ENCODE data around the gene SOX11. TPM values are rescaled to one million over a fixed set of nuclear protein-coding genes. Genes with fewer than 3 reads are reported as not detected.

Gene SOX11
- total and polyA plus RNA-seq, 2 experiments from 2014 or later: 3.0 to 20.7 TPM

DNA sequence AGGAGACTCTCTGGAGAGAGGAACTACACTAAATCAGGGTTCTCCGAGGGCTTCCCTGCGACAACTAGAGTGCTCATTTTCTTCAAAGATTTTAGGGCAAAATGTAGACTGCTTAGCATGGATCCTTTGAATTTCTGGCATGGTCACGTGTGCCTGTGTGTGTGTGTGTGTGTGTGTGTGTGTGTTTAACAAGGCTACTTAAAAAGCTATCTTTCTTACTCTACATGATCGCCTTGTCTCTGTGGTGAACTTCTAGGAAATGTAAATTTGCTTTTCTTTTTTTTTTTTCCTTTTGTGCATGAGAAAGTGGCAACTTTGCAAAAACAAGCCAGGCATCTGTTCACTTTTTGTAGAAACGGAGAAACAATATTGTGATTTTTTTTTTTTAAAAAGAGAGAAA lies 43.9 kb downstream of the SOX11 start:
- H3K36me3 ChIP-seq (replicated peaks; ENCODE audit: insufficient read depth, low read depth): no peaks in the 10 kb centered on the region
- no peaks in the 10 kb centered on the region for H3K4me1 ChIP-seq (ENCODE audit: insufficient read depth)
- H3K27me3 ChIP-seq: no peaks in the 10 kb centered on the region
- no peak overlapping the region for H2AFZ ChIP-seq
- H4K20me1 ChIP-seq (ENCODE audit: insufficient read depth, poor library complexity, severe bottlenecking): no peaks in the 10 kb centered on the region
- H3K4me2 ChIP-seq: no peak overlapping the region
- H3K9me2 ChIP-seq (replicated peaks; ENCODE audit: insufficient read depth): no peaks in the 10 kb centered on the region
- TF ChIP-seq EZH2 (IDR thresholded peaks at IDR 0.05; ENCODE audit: borderline replicate concordance): no peak
- no peak for TF ChIP-seq EZH2phosphoT487 (IDR thresholded peaks at IDR 0.05; ENCODE audit: low read depth, severe bottlenecking, unreplicated experiment)
- TF ChIP-seq, protein P1, sequence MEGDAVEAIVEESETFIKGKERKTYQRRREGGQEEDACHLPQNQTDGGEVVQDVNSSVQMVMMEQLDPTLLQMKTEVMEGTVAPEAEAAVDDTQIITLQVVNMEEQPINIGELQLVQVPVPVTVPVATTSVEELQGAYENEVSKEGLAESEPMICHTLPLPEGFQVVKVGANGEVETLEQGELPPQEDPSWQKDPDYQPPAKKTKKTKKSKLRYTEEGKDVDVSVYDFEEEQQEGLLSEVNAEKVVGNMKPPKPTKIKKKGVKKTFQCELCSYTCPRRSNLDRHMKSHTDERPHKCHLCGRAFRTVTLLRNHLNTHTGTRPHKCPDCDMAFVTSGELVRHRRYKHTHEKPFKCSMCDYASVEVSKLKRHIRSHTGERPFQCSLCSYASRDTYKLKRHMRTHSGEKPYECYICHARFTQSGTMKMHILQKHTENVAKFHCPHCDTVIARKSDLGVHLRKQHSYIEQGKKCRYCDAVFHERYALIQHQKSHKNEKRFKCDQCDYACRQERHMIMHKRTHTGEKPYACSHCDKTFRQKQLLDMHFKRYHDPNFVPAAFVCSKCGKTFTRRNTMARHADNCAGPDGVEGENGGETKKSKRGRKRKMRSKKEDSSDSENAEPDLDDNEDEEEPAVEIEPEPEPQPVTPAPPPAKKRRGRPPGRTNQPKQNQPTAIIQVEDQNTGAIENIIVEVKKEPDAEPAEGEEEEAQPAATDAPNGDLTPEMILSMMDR (IDR thresholded peaks at IDR 0.05; ENCODE audit: poor library complexity): no peak
- no peak overlapping the region for H3K4me3 ChIP-seq
- H3K27ac ChIP-seq: no peak overlapping the region
- no peaks in the 10 kb centered on the region for H3K9me3 ChIP-seq (ENCODE audit: low read depth)
- 58% methylated on average over 5 of the region's 5 CpGs for WGBS (ENCODE audit: low lambda C conversion rate, missing lambda C conversion rate)
- no peaks in the 10 kb centered on the region for H3K79me2 ChIP-seq
- DNase-seq (ENCODE audit: low spot score): no peak

DNA sequence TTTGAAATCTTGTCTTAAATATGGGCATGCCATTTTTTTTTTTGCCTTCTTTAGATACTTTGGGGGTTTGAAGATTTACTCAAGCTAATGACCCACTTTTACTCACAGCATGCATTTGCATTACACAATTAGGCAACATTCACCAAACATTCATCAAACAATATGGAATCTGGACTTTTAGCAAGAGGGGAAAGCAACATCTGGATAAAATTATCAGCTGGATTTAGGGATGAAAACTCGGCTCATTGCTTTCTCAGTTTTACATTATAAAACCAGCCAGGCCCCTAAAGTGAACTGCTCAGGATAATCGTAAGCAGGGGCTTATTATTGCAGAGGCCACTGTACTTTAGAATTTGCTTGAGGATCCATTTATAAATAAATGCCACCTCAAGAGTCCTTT lies 44.7 kb downstream of the SOX11 start:
- Histone ChIP-seq H3K9me2 (replicated peaks; ENCODE audit: insufficient read depth) (no peaks in the 10 kb centered on the region), H3K27ac (no peak overlapping the region), H4K20me1 (ENCODE audit: insufficient read depth, poor library complexity, severe bottlenecking) (no peaks in the 10 kb centered on the region), H3K4me1 (ENCODE audit: insufficient read depth) (no peaks in the 10 kb centered on the region), H3K4me2 (no peak overlapping the region), H3K36me3 (replicated peaks; ENCODE audit: insufficient read depth, low read depth) (no peaks in the 10 kb centered on the region), H3K9me3 (ENCODE audit: low read depth) (no peaks in the 10 kb centered on the region), H3K4me3 (no peak overlapping the region), H3K27me3 (no peaks in the 10 kb centered on the region), H2AFZ (no peak overlapping the region), H3K79me2 (no peaks in the 10 kb centered on the region)
- TF ChIP-seq EZH2phosphoT487 (IDR thresholded peaks at IDR 0.05; ENCODE audit: low read depth, severe bottlenecking, unreplicated experiment) (no peak), EZH2 (IDR thresholded peaks at IDR 0.05; ENCODE audit: borderline replicate concordance) (no peak)
- TF ChIP-seq, protein P1 (IDR thresholded peaks at IDR 0.05; ENCODE audit: poor library complexity): no peak
- DNase-seq (ENCODE audit: low spot score): no peak
- 51% methylated on average over 2 of the region's 2 CpGs for WGBS (ENCODE audit: low lambda C conversion rate, missing lambda C conversion rate)

DNA sequence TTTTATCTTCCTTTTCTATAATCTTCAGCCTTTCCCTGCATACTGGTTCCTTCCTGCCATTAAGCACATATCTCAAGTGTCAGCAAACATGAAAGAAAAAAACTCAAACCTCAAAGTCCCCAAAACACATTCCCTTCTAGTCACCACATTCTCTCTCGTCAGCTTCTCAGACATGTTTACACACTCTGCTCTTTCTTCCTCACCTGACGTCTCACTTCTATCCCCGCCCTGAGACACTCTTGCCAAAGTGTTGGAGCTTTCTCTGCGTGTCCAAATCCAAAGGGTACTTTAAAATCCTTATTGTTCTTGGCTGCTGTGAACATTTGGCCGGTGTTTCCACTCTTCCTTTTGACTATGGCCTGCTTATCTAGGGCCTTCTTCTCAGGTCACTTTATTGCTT lies 47.9 kb downstream of the SOX11 start:
- Histone ChIP-seq H3K4me3 (no peak overlapping the region), H3K4me2 (peak overlapping the region; percentile 7), H3K9me2 (replicated peaks; ENCODE audit: insufficient read depth) (no peaks in the 10 kb centered on the region), H3K4me1 (ENCODE audit: insufficient read depth) (no peaks in the 10 kb centered on the region), H3K27ac (no peak overlapping the region), H2AFZ (no peak overlapping the region), H3K79me2 (no peaks in the 10 kb centered on the region), H3K27me3 (no peaks in the 10 kb centered on the region), H3K9me3 (ENCODE audit: low read depth) (no peaks in the 10 kb centered on the region), H4K20me1 (ENCODE audit: insufficient read depth, poor library complexity, severe bottlenecking) (no peaks in the 10 kb centered on the region), H3K36me3 (replicated peaks; ENCODE audit: insufficient read depth, low read depth) (no peaks in the 10 kb centered on the region)
- WGBS (ENCODE audit: low lambda C conversion rate, missing lambda C conversion rate): 39% methylated on average over 5 of the region's 5 CpGs
- no peak for DNase-seq (ENCODE audit: low spot score)
- no peak for TF ChIP-seq EZH2phosphoT487 (IDR thresholded peaks at IDR 0.05; ENCODE audit: low read depth, severe bottlenecking, unreplicated experiment)
- TF ChIP-seq, protein P1 (IDR thresholded peaks at IDR 0.05; ENCODE audit: poor library complexity): no peak
- TF ChIP-seq EZH2 (IDR thresholded peaks at IDR 0.05; ENCODE audit: borderline replicate concordance): no peak

DNA sequence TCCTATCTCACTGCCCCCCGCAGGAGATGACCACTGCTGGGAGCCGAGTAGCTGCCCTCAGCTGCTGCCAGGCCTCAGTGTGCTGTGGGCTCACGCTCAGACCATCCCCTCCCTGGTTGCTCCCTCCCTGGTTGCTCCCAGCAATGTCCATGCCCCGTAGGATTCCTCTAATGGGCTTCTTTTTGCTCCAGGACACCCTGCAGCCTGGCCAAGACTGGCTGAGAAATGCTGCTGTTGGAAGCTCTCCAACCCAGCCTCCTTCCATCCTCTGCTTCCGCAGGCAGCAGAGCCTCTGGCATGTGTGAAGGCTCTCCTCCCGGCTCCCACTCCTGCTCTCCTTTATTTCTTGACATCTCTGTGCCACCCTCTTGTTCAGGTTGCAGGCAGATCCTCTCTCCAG lies 48.6 kb downstream of the SOX11 start:
- H3K4me2 ChIP-seq: no peak overlapping the region

More for the DNA sequence above, 48.6 kb downstream of the SOX11 start:
- Histone ChIP-seq H3K4me3 (no peak overlapping the region), H3K9me2 (replicated peaks; ENCODE audit: insufficient read depth) (no peaks in the 10 kb centered on the region), H3K27ac (no peak overlapping the region), H3K36me3 (replicated peaks; ENCODE audit: insufficient read depth, low read depth) (no peaks in the 10 kb centered on the region), H4K20me1 (ENCODE audit: insufficient read depth, poor library complexity, severe bottlenecking) (no peaks in the 10 kb centered on the region), H3K9me3 (ENCODE audit: low read depth) (no peaks in the 10 kb centered on the region), H2AFZ (no peak overlapping the region), H3K4me1 (ENCODE audit: insufficient read depth) (no peaks in the 10 kb centered on the region), H3K79me2 (no peaks in the 10 kb centered on the region), H3K27me3 (no peaks in the 10 kb centered on the region)
- no peak for DNase-seq (ENCODE audit: low spot score)
- WGBS (ENCODE audit: low lambda C conversion rate, missing lambda C conversion rate): 88% methylated on average over 6 of the region's 6 CpGs
- TF ChIP-seq EZH2 (IDR thresholded peaks at IDR 0.05; ENCODE audit: borderline replicate concordance): no peak
- no peak for TF ChIP-seq EZH2phosphoT487 (IDR thresholded peaks at IDR 0.05; ENCODE audit: low read depth, severe bottlenecking, unreplicated experiment)
- TF ChIP-seq, protein P1 (IDR thresholded peaks at IDR 0.05; ENCODE audit: poor library complexity): no peak
